CD4-positive, alpha-beta T cell treated with Interleukin-15 for 1 hour (primary cell): ENCODE results near the gene PLA2G2C.
"Not testable (repeated sequence)": the region's sequence is repeated elsewhere in the genome, so short reads cannot be mapped to it uniquely, and the experiment has no call there.

Experiments used
- DNase-seq: peaks from one replicate; pipeline ENCODE4 v3.0.0-alpha.2; 2020

Gene PLA2G2C

GRCh38 chr1:20150969-20151368 is 35.3 kb downstream of the PLA2G2C start:
- DNase-seq = no peak

- DNase-seq = no peak
Measured at GRCh38 chr1:20150326-20150705, 36.0 kb downstream of the PLA2G2C start.

DNA sequence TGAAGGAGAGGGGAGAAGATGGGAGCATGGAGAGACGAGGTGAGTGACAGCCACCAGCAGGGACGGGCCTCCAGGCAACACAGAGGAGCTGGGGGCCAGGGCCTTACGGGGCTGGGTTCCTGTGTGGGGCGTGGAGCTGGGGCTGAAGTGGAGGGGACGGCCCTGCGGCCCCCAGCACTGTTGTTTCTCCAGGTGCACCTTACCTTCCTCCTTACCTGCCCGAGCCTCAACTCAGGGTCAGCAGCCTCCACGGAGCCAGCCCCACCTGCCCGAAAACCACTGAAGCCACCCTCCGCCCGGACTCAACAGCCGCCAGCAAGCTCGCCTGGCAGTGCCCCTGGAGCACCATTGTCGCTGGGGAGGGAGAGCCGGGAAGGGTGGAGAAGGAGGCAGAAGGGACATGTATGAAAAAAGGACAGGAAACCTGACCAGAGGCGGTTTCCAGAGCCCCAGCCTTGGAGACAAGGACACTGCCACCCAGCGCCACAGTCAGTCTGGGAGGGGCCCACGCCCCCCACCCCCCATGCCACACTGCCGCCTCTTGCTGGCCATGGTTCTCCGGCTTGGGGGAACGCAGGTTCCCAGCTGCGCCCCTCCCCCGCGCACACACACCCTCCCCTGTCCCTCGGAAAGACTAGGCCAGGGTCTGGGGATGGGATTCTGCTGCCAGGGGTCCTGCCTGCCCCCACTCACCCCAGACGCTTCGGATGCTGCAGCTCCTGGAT is 36.6 kb downstream of the PLA2G2C start:
- no peak for DNase-seq

- no peak for DNase-seq
Measured at GRCh38 chr1:20148571-20149500, 37.5 kb downstream of the PLA2G2C start.

DNA sequence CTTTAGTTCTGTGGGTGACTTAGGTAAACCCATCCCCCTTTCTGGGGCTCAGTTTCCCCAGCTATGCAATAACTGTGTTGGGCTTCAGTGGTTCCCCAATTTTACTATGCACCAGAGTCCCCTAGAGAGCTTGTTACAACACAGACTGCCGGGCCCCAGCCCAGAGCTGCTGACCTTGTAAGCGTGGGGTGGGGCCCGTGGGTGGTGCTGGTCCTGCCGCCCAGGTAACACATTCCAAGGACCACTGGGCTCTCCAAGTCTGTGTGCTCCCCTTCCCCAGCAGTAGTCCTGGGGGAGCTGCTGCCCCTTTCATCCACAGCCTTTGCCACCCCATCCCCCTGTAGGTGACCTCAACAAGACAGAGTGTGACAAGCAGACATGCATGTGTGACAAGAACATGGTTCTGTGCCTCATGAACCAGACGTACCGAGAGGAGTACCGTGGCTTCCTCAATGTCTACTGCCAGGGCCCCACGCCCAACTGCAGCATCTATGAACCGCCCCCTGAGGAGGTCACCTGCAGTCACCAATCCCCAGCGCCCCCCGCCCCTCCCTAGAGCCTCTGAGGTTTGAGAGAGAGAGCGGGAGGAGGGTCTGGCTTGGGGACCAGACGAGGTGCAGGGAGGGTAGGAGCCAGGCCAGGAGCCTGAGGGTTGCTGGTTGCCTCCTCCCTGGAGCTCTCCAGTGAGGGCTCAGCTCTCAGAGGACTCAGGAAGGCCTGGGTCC is 38.3 kb downstream of the PLA2G2C start:
- DNase-seq = no peak

- no peak for DNase-seq
Measured at GRCh38 chr1:20143734-20144565, 42.4 kb downstream of the PLA2G2C start.

- no peak for DNase-seq
Measured at GRCh38 chr1:20143318-20143717, 43.0 kb downstream of the PLA2G2C start.

- no peak for DNase-seq
Measured at GRCh38 chr1:20142001-20142710, 44.2 kb downstream of the PLA2G2C start.

DNA sequence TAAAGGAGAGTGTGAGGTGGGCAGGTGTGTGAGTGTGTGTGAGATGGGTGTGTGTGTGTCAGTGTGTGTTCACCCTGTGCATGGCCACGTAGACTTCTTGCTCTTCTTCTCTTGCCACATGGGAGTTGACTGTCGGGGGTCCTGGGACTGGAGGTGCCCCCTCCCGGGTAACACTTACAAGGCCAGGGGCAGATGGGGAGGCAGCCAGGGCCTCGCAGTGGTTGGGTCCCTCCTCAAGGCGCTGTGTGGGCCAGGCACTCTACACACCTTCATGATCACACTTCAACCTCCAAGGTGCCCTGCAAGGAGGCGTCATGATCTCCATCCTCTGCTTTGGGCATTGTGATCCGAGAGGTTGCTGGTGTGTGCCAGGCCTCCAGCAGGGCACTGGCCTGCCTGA is 44.9 kb downstream of the PLA2G2C start:
- DNase-seq = no peak

GRCh38 chr1:20141001-20141400 is 45.3 kb downstream of the PLA2G2C start:
- no peak for DNase-seq

DNA sequence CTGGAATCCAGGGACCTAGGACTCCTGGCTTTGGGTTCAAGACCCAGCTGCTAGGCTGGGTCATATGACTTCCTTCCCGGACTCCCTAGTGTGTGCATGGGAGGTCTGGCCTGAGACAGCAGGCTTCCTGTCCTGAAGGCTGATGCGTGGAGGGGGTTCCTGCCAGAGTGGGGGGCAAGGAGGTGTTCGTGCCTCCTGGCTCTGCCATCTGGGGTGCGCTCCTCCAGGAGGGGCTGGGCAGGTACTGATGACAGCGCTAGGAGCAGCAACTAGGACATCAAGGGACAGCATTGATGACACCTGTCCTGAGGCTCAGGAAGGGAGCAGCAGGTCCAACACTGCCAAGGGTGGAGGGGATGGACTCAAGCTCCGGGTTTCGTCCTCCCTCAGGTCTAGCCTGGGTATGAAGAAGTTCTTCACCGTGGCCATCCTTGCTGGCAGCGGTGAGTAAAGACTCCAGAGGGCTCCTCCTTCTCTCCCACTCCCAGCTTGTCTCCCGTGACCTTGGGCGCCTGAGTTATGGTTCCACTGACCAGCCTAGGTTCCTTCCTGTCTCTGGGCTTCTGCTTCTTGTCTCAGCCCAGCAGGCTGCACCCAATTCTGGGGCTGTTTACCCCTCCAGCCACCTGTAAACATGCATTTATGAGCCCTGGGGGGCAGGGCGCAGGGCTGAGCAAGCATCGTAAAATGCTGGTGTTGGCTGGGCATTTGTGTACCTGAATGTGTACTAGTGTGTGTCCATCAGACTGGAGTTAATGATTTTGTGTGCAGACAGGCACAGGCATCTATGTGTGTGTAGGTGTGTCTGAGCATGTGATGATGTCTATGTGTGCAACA is 46.3 kb downstream of the PLA2G2C start:
- DNase-seq = no peak

GRCh38 chr1:20138961-20139550 is 47.3 kb downstream of the PLA2G2C start, which contains the start of gene PLA2G2F:
TSS of gene PLA2G2F (plus strand) at chr1:20139323. CDS start at chr1:20139428, 105 bp downstream.
- DNase-seq = no peak

- DNase-seq = no peak
Measured at GRCh38 chr1:20138346-20138745, 48.0 kb downstream of the PLA2G2C start.

- DNase-seq = no peak
Measured at GRCh38 chr1:20137604-20138003, 48.7 kb downstream of the PLA2G2C start.

DNA sequence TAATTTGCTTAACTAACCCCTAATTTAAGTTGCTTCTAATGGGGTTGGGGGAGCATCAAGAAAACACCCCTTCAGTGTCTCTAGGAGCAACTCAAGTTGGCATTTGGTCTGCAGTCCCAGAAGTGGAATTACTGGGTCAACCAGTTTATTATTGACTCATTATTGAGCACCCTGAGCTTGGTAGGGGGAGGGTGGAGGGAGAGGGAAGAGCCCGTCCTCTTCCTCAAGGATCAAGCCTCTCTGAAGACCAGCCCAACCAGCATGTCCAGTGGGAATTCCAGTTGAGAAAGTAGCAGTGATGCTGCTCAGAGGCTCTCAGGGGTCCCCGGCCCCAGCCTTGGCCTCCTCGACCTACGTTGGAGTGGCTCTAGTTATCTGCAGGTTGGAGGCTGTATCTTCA is 49.3 kb downstream of the PLA2G2C start:
- no peak for DNase-seq

- no peak for DNase-seq
Measured at GRCh38 chr1:20136249-20136648, 50.1 kb downstream of the PLA2G2C start.

DNA sequence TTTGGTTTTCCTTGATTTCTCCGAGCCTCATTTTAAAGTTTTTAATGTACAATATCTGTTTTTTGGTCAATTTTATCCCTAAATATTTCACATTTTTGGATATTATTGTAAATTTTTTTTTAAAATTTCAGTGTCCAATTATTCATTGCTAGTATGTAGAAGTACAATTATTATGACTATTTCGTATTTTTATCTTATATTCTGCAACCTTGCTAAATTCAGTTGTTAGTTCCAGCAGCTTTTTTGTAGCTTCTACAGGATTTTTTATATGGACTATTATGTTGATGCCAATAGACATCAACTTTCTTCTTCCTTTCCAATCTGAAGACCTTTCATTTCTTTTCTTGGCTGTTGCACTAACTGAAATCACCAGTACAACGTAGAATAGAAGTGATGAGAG is 51.3 kb downstream of the PLA2G2C start:
- DNase-seq = no peak

- not testable (repeated sequence) for DNase-seq
Measured at GRCh38 chr1:20130518-20130917, 55.8 kb downstream of the PLA2G2C start.

DNA sequence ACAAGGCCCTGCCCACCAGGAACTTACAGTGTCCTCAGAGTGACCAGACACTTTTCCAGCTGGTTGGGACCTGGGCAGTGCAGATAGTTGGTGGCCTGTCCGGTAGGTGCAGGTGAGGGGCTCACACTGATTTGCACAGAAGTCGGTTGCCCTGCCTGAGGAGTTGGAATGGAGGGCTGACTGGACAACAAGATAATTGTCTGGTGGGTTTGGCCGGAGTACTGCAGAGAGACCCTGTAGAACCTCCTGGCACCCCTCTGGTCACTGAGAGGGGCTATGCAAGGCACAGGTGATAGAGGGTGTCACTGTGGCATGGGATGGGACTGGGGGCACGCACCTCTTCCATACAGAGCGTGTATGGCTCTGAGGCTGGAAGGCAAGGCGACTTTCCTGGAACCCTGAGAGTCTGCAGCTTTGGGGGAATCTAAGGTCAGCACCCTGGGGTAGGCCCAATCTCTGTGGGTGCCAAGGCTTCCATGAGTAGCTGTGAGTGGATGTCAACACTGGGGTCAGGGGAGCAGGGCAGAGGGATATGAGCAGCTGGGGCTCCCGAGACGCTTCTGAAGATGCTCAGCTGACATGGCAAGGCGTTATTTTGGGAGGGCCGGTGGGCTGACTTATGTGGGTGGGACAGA is 59.4 kb downstream of the PLA2G2C start:
- DNase-seq = no peak
